SK-N-DZ (cell line): ENCODE measurements around the gene COL13A1.

Experiments used
- DNase-seq: peaks from one replicate; pipeline ENCODE4 v3.0.0-alpha.2; 2015; ENCODE audit warnings: low spot score

Gene COL13A1

GRCh38 chr10:69819716-69820506, 18.2 kb downstream of the COL13A1 start:
- no peak for DNase-seq

GRCh38 chr10:69820817-69821216, 19.1 kb downstream of the COL13A1 start:
- DNase-seq, result no peak

- no peak for DNase-seq
These were observed 23.9 kb downstream of the COL13A1 start for GRCh38 chr10:69825604-69826003.

- no peak for DNase-seq
These were observed 24.4 kb downstream of the COL13A1 start for GRCh38 chr10:69826094-69826493.

- DNase-seq, result no peak
These were observed 25.3 kb downstream of the COL13A1 start for GRCh38 chr10:69826789-69827554.

GRCh38 chr10:69828144-69828870, 26.6 kb downstream of the COL13A1 start:
- no peak for DNase-seq

GRCh38 chr10:69829775-69830174, 28.1 kb downstream of the COL13A1 start:
- no peak for DNase-seq

GRCh38 chr10:69831231-69831855, 29.6 kb downstream of the COL13A1 start:
- no peak for DNase-seq

- no peak for DNase-seq
These were observed 33.5 kb downstream of the COL13A1 start for GRCh38 chr10:69835233-69835632.

- no peak for DNase-seq
These were observed 34.4 kb downstream of the COL13A1 start for GRCh38 chr10:69835875-69836730.

GRCh38 chr10:69836731-69837030, 35.0 kb downstream of the COL13A1 start:
- DNase-seq, result no peak

GRCh38 chr10:69837261-69837660, 35.6 kb downstream of the COL13A1 start:
- no peak for DNase-seq

- no peak for DNase-seq
These were observed 36.7 kb downstream of the COL13A1 start for GRCh38 chr10:69838418-69838817.

GRCh38 chr10:69838853-69839252, 37.1 kb downstream of the COL13A1 start:
- no peak for DNase-seq

GRCh38 chr10:69839696-69840345, 38.1 kb downstream of the COL13A1 start:
- no peak for DNase-seq

GRCh38 chr10:69840773-69841172, 39.1 kb downstream of the COL13A1 start:
- no peak for DNase-seq

GRCh38 chr10:69842020-69842419, 40.3 kb downstream of the COL13A1 start:
- DNase-seq, result no peak

- no peak for DNase-seq
These were observed 41.2 kb downstream of the COL13A1 start for GRCh38 chr10:69842882-69843281.

GRCh38 chr10:69843923-69844322, 42.2 kb downstream of the COL13A1 start:
- no peak for DNase-seq

GRCh38 chr10:69844698-69845097, 43.0 kb downstream of the COL13A1 start:
- no peak for DNase-seq
